GM19452 (cell line): ENCODE results near the gene DHDH.
A peak's percentile ranks its signal among the peaks of the same experiment; 100 is the strongest.

Experiments
- ATAC-seq: cut with Tn5 transposase; IDR thresholded peaks from one replicate; pipeline ENCODE4 v1.9.1; 2021; ENCODE audit not compliant: unreplicated experiment

Gene DHDH

DNA sequence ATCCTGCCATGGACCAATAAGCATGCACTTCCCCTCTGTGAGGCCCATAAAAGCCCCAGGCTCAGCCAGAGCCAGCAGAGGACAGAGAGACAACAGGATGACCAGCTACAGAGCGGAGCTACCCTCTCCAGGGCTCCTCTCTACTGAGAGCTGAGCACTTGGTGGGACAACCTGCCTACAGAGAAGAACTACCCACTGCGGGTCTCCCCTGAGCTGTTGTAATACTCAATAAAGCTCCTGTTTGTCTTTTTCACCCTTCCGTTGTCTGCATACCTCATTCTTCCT, 13.7 kb downstream of the DHDH start:
- no peak for ATAC-seq

- ATAC-seq, result no peak
Measured at GRCh38 chr19:48950159-48950558, 16.7 kb downstream of the DHDH start.

DNA sequence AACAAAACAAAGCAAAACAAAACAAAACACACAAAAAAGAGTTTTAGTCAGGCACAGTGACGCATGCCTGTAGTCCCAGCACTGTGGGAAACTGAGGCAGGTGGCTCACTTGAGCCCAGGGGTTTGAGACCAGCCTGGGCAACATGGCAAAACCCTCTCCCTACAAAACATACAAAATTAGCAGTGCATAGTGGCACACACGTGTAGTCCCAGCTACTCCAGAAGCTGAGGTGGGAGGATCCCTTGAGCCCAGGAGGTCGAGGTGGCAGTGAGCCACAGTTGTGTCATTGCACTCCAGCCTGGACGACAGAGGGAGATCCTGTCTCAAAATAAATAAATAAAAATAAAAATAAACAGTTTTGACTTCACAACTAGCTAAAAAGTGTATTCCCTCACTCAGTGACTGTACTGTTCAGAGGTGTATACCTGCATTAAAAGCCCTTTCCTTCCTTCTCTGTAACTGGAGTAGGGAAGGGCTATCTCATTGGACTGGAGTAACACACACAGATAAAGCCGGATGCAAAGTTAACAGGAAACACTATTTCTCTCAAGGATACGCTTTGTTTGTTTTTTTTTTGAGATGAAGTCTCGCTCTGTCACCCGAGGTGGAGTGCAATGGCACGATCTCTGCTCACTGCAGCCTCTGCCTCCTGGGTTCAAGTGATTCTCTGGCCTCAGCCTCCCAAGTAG, 17.5 kb downstream of the DHDH start:
- ATAC-seq, result no peak

DNA sequence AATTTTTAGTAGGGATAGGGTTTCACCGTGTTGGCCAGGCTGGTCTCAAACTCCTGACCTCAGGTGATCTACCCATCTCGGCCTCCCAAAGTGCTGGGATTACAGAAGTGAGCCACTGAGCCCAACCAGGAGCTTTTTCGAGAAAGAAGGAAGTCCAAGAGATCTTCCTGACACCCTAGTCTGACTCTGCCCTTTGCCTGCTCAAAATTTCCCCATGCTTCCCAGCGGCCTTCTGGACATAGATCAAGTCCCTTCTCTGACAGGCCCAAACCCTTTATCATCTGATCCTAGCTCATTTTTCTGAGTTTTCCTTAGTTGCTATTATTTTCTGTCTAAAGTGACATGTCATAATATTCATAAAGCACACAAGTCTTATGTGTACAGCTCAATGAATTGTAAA, 19.6 kb downstream of the DHDH start:
- no peak for ATAC-seq

DNA sequence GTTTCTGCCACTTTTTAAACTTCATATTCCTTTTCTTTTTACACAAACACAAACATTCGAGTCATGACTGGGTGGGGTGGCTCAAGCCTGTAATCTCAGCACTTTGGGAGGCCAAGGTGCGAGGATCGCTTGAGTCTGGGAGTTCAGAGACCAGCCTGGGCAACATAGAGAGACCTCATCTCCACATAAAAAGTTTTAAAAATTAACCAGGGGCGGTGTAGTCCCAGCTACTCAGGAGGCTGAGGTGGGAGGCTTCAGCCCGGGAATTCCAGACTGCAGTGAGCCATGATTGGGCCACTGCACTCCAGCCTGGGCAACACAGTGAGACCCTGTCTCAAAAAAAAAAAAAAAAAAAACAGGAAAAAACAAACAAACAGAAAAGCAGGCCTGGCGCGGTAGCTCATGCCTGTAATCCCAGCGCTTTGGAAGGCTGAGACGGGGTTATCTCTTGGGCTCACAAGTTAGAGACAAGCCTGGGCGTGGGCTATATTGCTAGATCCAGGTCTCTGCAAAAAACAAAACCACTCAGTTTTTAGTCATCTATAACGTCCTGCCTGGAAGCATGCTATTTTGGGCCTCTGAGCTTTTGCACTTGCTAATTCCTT, 20.6 kb downstream of the DHDH start:
- ATAC-seq, result no peak

DNA sequence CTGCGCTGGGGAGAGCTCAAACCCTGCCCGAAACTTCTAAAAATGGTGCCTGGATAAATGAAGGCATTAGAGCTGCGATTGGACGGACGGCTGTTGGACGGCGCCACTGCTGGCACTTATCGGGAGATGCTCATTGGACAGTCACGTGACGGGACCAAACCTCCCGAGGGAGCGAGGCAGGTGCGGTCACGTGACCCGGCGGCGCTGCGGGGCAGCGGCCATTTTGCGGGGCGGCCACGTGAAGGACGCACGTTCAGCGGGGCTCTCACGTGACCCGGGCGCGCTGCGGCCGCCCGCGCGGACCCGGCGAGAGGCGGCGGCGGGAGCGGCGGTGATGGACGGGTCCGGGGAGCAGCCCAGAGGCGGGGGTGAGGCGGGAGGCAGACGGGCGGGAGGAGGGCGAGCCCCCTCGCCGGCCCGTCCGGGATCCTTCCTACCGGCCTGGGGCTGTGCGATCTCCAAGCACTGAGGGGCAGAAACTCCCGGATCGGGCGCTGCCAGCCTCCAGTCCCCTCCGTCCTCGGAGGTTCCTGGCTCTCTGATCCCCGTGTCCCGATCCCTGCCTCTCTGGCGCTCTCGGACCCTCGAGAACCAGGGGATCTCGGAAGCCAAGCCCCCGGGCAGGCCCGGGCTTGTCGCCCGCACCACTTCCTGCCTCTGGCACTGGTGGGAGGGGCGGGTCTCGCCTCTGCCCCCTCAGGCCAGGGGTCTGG, 21.3 kb downstream of the DHDH start, which contains the start of gene BAX:
TSS of gene BAX (plus strand) at position 281 of the 713 bp plus-strand sequence. CDS start at position 335, 54 bp downstream.
- peak; percentile 83 for ATAC-seq

- ATAC-seq, result peak; percentile 9
Measured at GRCh38 chr19:48955308-48955958, 21.9 kb downstream of the DHDH start.

DNA sequence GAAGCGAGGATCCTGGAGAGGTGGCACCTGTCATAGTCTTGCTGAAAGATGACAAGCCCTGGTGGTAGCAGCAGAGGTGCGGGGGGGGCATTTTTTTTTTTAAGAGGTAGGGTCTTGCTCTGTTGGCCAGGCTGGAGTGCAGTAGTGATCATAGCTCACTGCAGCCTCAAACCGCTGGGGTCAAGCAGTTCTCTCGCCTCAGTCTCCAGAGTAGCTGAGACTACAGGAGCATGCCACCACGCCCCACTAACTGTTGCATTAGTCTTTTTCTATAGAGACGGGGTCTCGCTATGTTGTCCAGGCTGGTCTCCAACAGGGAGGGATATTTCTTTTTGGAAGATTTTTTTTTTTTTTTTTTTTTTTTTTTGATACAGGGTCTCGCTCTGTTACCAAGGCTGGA, 24.5 kb downstream of the DHDH start:
- ATAC-seq, result no peak

GRCh38 chr19:48959341-48960239, 26.1 kb downstream of the DHDH start:
- ATAC-seq, result no peak

GRCh38 chr19:48961051-48961649, 27.7 kb downstream of the DHDH start:
- no peak for ATAC-seq

GRCh38 chr19:48961673-48962028, 28.2 kb downstream of the DHDH start:
- no peak for ATAC-seq

GRCh38 chr19:48962029-48962848, 28.7 kb downstream of the DHDH start:
- no peak for ATAC-seq

DNA sequence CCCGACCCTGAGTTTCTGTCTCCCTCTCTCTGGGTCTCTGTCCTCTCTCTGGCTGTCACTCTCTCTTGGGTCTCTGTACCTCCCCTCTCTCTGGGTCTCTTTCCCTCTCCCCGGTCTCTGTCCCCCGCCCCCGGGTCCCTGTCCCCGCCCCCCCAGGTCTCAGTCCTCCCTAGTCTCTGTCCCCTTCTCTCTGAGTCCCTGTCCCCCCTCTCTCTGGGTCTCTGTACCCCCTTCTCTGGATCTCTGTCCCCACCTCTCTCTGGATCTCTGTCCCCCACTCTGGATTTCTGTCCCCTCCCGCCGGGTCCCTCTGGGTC, 29.3 kb downstream of the DHDH start:
- no peak for ATAC-seq

DNA sequence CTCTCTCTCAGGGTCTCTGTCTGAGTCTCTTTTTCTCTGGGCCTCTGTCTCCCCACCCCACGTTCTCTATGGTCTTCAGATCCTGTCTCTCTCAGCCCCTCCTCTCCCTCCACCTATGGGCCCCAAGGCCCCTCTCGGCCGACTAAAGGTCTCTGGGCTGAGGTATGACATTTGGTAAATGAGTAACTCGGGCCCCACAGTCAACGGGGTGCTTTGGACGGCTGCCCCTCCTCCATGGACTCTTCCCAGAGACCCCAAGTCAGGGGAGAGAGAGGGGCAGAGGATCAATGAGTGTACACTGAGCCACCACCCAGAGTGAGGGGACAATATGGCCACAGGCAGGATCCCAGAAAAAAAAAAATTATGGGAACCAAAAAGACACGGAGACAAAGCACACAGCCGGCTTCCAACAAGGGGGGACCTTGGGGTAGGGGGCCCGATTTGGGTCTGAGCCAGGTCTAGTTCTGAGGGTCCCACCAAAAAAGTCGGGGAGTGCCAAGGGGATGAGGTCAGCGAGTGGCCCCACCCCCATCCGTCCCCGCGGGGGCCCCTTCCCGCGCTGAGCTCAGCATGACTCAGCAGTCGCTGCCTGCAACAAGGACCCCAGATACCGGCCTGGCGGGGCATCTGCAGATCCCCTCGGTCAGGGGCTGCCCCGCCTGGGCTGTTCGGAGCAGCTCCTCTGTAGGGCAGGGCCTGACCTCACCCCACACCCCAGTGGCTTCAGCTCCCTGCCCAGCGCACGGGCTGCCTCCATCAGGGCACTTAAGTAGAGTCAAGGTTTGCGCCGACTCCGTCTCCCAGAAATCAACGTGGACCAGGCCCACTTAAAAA, 30.1 kb downstream of the DHDH start:
- ATAC-seq, result no peak

DNA sequence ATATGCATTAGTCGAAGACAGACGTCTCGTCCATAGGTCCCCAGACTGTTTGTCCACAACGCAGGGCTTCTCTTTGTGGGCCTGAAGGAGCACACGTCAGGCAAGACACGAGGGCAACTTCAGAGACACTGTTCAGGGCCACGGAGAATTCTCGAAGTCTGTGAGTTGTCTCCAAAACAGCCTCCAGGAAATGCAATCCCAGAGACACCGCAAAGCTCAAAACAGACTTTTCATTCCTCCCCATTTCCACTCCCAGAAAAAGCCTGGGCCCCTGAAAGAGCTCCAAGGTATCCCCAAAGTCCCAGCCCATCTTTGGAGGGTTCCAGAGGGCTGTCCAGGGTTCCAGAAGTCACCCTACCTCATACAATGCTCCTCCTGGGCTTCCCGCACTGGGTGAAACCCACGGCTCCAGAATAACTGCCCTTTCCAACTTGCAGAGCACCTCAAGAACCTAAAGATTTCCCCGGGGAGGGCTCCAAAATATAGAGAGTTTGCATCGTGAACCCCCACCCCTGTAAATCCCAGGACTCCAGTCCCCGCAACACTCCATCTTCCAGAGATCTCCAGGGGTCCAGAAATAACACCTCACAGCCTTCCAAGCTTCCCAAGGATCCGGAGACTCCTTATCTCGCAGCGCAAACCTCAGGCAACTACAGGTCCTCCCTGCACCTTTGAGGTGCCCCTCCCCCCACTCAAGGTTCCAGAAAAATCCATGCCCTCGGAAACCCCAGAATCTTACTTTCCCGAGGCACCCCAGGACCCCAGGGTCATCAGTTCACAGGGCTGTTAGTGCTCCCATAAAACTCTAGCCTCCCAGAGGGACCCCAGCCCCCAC, 30.9 kb downstream of the DHDH start:
- no peak for ATAC-seq

GRCh38 chr19:48965040-48965805, 31.7 kb downstream of the DHDH start, which contains the start of gene FTL:
FTL (plus strand) TSS chr19:48965309; CDS start chr19:48965508, 199 bp downstream.
- peak; percentile 43 for ATAC-seq
